22Rv1 (cell line): ENCODE data around the gene EXOSC10.

Experiments used
- H3K27ac ChIP-seq: fragments of 450-650 bp; 2 replicates; pipeline ENCODE4 v1.5.1; 2017
- ZFX ChIP-seq: fragments of 450-650 bp; IDR thresholded peaks from 2 replicates; pipeline ENCODE4 v1.6.1; 2017; ENCODE audit warnings: antibody characterized with exemption, borderline replicate concordance
- TF ChIP-seq, protein P1 (sequence below): fragments of 450-650 bp; IDR thresholded peaks from 2 replicates; pipeline ENCODE4 v1.5.1; 2017; ENCODE audit warnings: mild to moderate bottlenecking

Gene EXOSC10

DNA sequence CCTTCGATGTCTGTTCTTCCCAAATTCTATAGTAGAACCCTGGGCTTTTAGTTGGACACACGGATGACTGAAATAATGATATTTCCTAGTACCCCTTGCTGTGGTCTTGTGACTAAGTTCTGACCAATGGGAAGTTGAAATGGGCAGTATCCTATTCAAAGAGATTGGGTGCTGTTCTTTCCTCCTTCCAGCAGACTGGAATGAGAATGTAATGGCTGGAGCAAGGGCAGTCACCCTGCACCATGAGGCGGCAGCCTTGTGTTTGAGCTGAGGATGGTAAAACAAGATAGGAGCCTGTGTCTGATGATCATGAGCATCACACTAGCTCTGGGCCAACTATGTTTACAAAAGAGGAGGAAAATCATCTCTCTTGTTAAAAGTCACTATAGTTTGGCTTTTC is 34.7 kb downstream of the EXOSC10 start:
- no peak overlapping the region for H3K27ac ChIP-seq
- TF ChIP-seq, protein P1, sequence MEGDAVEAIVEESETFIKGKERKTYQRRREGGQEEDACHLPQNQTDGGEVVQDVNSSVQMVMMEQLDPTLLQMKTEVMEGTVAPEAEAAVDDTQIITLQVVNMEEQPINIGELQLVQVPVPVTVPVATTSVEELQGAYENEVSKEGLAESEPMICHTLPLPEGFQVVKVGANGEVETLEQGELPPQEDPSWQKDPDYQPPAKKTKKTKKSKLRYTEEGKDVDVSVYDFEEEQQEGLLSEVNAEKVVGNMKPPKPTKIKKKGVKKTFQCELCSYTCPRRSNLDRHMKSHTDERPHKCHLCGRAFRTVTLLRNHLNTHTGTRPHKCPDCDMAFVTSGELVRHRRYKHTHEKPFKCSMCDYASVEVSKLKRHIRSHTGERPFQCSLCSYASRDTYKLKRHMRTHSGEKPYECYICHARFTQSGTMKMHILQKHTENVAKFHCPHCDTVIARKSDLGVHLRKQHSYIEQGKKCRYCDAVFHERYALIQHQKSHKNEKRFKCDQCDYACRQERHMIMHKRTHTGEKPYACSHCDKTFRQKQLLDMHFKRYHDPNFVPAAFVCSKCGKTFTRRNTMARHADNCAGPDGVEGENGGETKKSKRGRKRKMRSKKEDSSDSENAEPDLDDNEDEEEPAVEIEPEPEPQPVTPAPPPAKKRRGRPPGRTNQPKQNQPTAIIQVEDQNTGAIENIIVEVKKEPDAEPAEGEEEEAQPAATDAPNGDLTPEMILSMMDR = no peak
- TF ChIP-seq ZFX = no peak

DNA sequence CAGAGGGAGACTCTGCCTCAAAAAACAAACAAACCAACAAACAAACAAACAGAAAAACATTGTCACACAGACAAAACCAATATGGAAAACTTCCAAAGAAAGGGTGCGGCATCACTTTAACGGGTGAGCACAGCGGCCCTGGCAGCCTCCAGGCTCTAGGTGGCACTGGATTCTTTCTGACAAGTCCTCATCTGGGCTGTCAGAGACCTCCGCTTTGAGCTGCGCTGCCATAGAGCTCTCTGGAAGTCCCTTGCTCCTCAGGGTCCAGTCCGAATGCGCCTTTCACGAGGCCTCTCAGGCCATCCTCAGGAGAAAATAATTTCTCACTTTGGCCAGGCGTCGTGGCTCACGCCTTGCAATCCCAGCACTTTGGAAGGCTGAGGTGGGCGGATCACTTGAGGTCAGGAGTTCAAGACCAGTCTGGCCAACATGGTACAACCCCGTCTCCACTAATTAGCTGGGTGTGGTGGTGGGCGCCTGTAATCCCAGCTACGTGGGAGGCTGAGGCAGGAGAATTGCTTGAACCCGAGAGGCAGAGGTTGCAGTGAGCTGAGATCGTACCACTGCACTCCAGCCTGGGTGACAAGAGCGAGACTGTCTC is 35.6 kb downstream of the EXOSC10 start:
- TF ChIP-seq, protein P1 = peak; percentile 56
- peak overlapping the region; percentile 37; the same call in 1 of the 2 replicates for H3K27ac ChIP-seq

DNA sequence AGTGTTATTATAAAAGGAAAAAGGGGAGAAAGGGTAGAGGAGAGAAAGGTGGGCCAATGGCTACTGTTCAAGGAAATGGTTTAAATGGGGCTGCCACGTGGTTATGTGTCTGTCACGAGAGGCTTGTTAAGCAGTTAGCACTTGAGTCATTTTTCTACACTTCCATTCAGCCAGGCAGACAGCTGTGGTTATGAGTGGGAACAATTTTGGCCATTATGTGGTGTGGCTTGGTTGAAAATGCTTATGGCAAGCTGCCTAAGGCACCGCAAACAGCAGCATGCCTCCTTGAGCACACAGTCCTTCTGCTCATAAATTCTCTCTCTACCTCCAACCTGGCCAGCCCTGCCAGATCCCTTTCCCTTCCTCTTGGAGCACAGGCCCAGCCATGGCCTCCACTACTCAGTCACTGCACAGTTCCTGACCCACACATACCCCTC is 36.7 kb downstream of the EXOSC10 start:
- no peak for TF ChIP-seq ZFX
- TF ChIP-seq, protein P1 = no peak
- H3K27ac ChIP-seq = peak overlapping the region; percentile 37; the same call in 1 of the 2 replicates

DNA sequence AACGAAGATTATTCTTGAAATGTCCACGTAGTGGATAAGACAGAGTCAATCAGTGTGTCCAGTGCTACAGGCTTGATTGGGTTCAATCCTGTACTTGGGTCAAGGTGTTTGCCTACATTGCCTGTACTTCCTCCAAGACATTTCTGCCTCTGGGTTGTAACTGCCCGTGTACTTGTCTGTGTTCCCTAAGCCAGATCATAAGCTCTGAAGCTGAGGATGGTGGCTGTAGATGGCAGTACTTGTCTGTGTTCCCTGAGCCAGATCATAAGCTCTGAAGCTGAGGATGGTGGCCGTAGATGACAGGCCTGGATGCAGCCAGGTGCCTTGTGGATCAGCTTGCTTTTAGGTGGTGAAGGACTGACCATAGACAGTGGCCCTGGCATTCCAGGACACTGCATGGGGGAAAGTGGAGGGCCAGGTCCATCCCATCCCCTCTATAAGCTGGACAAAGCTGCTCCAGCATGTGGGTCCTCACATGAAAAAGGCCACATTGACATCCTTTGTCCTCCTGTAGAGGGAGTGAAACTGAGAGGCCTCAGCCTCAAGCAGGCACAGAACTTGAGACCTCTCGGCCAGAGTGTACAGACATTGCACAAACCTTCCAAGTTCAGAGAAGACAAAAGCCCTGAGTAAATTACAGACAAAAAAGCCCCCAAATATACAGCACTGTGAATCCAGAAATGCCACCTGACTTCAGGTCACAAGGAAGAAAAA is 37.9 kb downstream of the EXOSC10 start:
- no peak for TF ChIP-seq ZFX
- TF ChIP-seq, protein P1 = no peak
- H3K27ac ChIP-seq = peak overlapping the region; percentile 78

DNA sequence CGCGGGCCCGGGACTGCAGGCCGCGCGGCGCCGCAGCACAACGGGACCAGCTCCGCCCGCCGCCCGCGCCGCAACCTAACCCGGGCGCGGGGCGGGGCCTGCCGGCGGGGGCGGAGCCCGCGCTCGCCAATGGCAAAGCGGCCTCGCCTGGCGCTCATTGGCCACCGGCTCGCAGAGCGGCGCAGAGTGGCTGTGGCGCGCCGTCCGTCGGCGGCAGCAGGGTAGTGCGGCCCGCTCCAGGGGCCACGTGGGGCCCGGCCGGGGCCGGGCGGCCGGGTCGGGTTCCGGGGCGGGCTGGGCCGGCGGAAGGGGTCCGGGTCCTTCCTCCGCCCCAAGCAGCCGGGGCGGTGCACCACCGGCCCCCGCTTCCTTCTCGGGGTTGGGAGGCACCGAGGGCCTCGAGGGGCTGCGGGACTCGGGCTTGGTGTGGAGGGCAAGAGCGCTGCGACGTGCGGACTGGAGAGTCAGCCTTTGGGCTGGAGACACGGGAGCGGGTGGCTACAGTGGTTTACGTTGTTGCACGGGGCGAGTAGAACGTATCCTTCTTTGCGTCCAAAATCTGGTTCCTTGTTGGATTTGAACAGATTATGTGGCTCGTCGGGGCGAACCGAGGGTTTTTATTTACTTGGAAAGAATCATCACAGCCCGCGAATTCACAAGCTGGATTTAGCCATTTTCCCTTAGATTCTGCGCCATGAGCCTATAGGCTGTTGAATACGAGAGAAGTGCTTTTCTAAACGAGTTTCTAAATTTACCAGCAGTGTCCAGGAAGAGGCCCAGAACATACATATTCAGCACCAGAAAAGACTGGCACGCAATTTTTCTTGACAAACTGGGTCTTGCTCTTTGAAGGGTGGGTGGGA is 39.5 kb downstream of the EXOSC10 start, which contains the start of gene SRM:
SRM (minus strand) TSS at position 51 of the 863 bp plus-strand sequence. CDS start 75 bp downstream, outside the sequence.
- TF ChIP-seq, protein P1 = peak; percentile 29; the same call in 1 of the 2 replicates
- TF ChIP-seq ZFX = no peak
- peak within 1 kb of the TSS; percentile 78 for H3K27ac ChIP-seq

DNA sequence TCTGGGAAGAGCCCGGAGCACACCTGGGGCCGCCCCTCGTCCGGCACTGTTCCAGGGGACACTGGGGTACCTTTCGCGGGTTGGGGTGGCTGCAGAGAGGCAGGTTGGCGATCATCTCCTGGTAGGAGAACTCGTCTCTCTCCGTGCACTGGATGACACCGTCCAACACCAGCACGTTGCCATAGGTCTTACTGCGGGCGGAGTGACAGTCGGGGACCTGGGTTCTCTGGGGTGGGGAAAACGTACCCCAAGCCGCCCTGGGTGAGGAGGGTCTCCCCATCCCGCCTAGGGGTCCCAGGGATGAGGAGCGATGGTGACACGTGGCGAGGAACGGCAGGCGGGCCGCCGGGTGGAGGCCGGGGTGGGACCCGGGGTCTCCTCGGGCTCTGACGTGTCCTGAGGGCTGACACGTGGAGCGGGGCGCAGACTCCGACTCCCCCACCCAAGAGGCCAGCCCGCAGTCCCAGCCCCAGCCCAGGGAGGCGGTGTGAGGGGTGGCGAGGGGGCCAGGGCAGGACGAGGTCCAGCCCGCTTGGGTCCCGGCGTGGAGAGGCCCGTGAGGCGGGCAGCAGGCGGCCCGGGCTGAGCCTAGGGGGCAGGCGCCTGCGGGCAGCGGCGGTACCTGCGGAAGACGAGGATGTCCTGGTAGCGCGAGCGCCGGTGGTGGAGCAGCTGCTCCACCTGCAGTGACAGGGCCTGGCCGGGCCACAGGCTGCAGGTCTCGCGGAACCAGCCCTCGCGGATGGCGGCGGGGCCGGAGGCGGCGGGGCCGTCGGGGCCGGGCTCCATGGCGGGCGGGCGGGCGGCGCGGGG is 40.3 kb downstream of the EXOSC10 start:
- peak overlapping the region; percentile 78 for H3K27ac ChIP-seq
- TF ChIP-seq, protein P1 = no peak
- no peak for TF ChIP-seq ZFX
